ENCODE results near the gene VRK3.
"Not testable (repeated sequence)": the region's sequence is repeated elsewhere in the genome, so short reads cannot be mapped to it uniquely, and the experiment has no call there.

VRK3 gene

GRCh38 chr19:49951806-49952478, 73.2 kb downstream of the VRK3 start:
- TF ChIP-seq POLR2A (IDR thresholded peaks at IDR 0.05; ENCODE audit: low read depth, low read length) = no peak
- FAIRE-seq = no peak
- DNase-seq (ENCODE audit: insufficient read length, low spot score) = no peak

GRCh38 chr19:49950956-49951526, 74.1 kb downstream of the VRK3 start:
- DNase-seq (ENCODE audit: insufficient read length, low spot score) (no peak), FAIRE-seq (no peak)
- TF ChIP-seq POLR2A (IDR thresholded peaks at IDR 0.05; ENCODE audit: low read depth, low read length) = no peak

GRCh38 chr19:49950590-49950948, 74.6 kb downstream of the VRK3 start:
- no peak for FAIRE-seq
- no peak for TF ChIP-seq POLR2A (IDR thresholded peaks at IDR 0.05; ENCODE audit: low read depth, low read length)
- DNase-seq (ENCODE audit: insufficient read length, low spot score) = no peak

- no peak for DNase-seq (ENCODE audit: insufficient read length, low spot score)
Observed at GRCh38 chr19:49949742-49950589, 75.2 kb downstream of the VRK3 start.

GRCh38 chr19:49946415-49946814, 78.8 kb downstream of the VRK3 start:
- FAIRE-seq (no peak), DNase-seq (ENCODE audit: insufficient read length, low spot score) (no peak)
- no peak for TF ChIP-seq POLR2A (IDR thresholded peaks at IDR 0.05; ENCODE audit: low read depth, low read length)

More at GRCh38 chr19:49949742-49950589, 75.2 kb downstream of the VRK3 start:
- TF ChIP-seq POLR2A (IDR thresholded peaks at IDR 0.05; ENCODE audit: low read depth, low read length) = no peak
- FAIRE-seq = no peak

GRCh38 chr19:49944567-49944966, 80.6 kb downstream of the VRK3 start:
- not testable (repeated sequence) for FAIRE-seq; DNase-seq (ENCODE audit: insufficient read length, low spot score)

- DNase-seq (ENCODE audit: insufficient read length, low spot score) = no peak
- no peak for FAIRE-seq
- no peak for TF ChIP-seq POLR2A (IDR thresholded peaks at IDR 0.05; ENCODE audit: low read depth, low read length)
Observed at GRCh38 chr19:49940482-49940791, 84.7 kb downstream of the VRK3 start.

GRCh38 chr19:49939721-49940481, 85.3 kb downstream of the VRK3 start:
- FAIRE-seq (no peak), DNase-seq (ENCODE audit: insufficient read length, low spot score) (no peak)

GRCh38 chr19:49938662-49939061, 86.5 kb downstream of the VRK3 start:
- no peak for TF ChIP-seq POLR2A (IDR thresholded peaks at IDR 0.05; ENCODE audit: low read depth, low read length)
- FAIRE-seq (no peak), DNase-seq (ENCODE audit: insufficient read length, low spot score) (no peak)

More at GRCh38 chr19:49939721-49940481, 85.3 kb downstream of the VRK3 start:
- no peak for TF ChIP-seq POLR2A (IDR thresholded peaks at IDR 0.05; ENCODE audit: low read depth, low read length)

- DNase-seq (ENCODE audit: insufficient read length, low spot score) (peak; percentile 85), FAIRE-seq (peak; percentile 11)
- TF ChIP-seq POLR2A (IDR thresholded peaks at IDR 0.05; ENCODE audit: low read depth, low read length) = no peak
Observed at GRCh38 chr19:49937750-49938381, 87.3 kb downstream of the VRK3 start.

- DNase-seq (ENCODE audit: insufficient read length, low spot score) = no peak
- no peak for FAIRE-seq
- no peak for TF ChIP-seq POLR2A (IDR thresholded peaks at IDR 0.05; ENCODE audit: low read depth, low read length)
Observed at GRCh38 chr19:49936549-49936948, 88.6 kb downstream of the VRK3 start.

GRCh38 chr19:49933643-49934042, 91.5 kb downstream of the VRK3 start:
- no peak for DNase-seq (ENCODE audit: insufficient read length, low spot score)
- TF ChIP-seq POLR2A (IDR thresholded peaks at IDR 0.05; ENCODE audit: low read depth, low read length) = no peak
- FAIRE-seq = no peak

- FAIRE-seq = no peak
- no peak for DNase-seq (ENCODE audit: insufficient read length, low spot score)
- TF ChIP-seq POLR2A (IDR thresholded peaks at IDR 0.05; ENCODE audit: low read depth, low read length) = no peak
Observed at GRCh38 chr19:49932731-49933131, 92.4 kb downstream of the VRK3 start.

GRCh38 chr19:49932041-49932451, 93.1 kb downstream of the VRK3 start:
- no peak for TF ChIP-seq POLR2A (IDR thresholded peaks at IDR 0.05; ENCODE audit: low read depth, low read length)
- no peak for FAIRE-seq

More at GRCh38 chr19:49932041-49932451, 93.1 kb downstream of the VRK3 start:
- no peak for DNase-seq (ENCODE audit: insufficient read length, low spot score)

Data from H54 (cell line).